GM12878 (cell line): ENCODE results near the gene CORO7.
A peak's percentile ranks its signal among the peaks of the same experiment; 100 is the strongest.

Experiments
- EGR1 ChIP-seq, 2 experiments: IDR thresholded peaks; 1 replicate in 1 of 2; 2 replicates in 1 of 2; pipeline ENCODE4 v1.6.1; 2011 to 2012; ENCODE audit warnings: low read depth in 2 of 2, low read length in 2 of 2, borderline replicate concordance in 1 of 2, mild to moderate bottlenecking in 1 of 2, moderate library complexity in 1 of 2
- JUND ChIP-seq: IDR thresholded peaks from 2 replicates; pipeline ENCODE4 v1.6.1; 2012; ENCODE audit warnings: low read depth, mild to moderate bottlenecking, low read length, improper control_type of control experiment, moderate library complexity
- POLR2A ChIP-seq: IDR thresholded peaks from 2 replicates; pipeline ENCODE4 v1.6.1; 2011; ENCODE audit warnings: low read depth, mild to moderate bottlenecking, low read length

DNA sequence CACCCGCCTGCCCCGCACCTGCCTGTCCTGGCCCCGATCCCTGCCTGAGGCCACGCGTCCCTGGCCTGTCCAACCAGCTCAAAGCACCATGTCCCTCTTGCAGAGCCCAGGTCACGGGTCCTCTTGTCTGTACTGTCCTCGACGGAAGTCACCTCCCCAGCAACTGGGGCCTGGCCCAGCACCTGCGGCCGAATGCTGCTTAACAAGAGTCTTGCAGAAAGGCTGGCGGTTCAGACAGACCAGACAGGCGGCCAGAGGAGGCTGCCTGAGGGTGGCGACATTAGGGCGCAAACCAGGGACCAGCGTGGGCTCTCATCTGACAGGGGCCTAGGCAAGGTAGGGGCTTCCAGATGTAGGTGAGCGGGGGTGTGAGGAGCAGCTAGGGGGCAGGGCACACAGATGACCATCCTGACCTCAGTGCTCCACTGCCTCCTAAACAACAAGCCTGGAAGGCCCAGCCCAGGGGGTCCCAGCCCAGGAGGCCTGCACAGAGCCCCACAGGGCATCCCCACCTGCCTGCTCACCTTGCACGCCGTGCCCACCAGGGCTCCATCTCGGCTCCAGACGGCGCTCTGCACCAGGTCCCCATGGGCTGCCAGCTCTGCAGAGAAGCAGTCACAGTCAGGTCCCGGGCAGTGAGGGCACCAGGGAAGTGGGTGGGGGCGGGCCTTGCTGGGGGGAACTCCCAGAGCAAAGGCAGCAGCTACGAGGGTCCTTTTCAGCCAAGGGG, 11.3 kb downstream of the CORO7 start:
- peak; percentile 59; the same call in 1 of the 2 replicates for TF ChIP-seq POLR2A
- TF ChIP-seq EGR1 (IDR thresholded peaks at IDR 0.05; ENCODE audit: borderline replicate concordance in 1 of 2, low read depth in 2 of 2, low read length in 2 of 2): no peak
- no peak for TF ChIP-seq JUND
